ENCODE results near the gene GP9.

The GP9 gene

GRCh38 chr3:129019266-129019665 is 41.3 kb upstream of the GP9 start:
- Histone ChIP-seq H3K4me1 (ENCODE audit: control insufficient read depth, insufficient read depth, low read length) (peaks cover 7% of the 10 kb centered on the region; the same call in 1 of the 2 replicates), H3K9ac (ENCODE audit: low read length) (no peak overlapping the region), H3K36me3 (ENCODE audit: control insufficient read depth, insufficient read depth, low read length) (no peaks in the 10 kb centered on the region), H3K9me3 (ENCODE audit: control insufficient read depth, insufficient read depth, low read depth, low read length) (no peaks in the 10 kb centered on the region), H3K4me3 (ENCODE audit: low read depth, low read length) (no peak overlapping the region), H3K27me3 (ENCODE audit: control insufficient read depth, insufficient read depth, low read length) (no peaks in the 10 kb centered on the region), H3K27ac (ENCODE audit: low read depth, low read length) (no peak overlapping the region)

- Histone ChIP-seq H3K9ac (ENCODE audit: low read length) (no peak overlapping the region), H3K4me3 (ENCODE audit: low read depth, low read length) (no peak overlapping the region), H3K36me3 (ENCODE audit: control insufficient read depth, insufficient read depth, low read length) (no peaks in the 10 kb centered on the region), H3K27me3 (ENCODE audit: control insufficient read depth, insufficient read depth, low read length) (peaks cover 12% of the 10 kb centered on the region), H3K27ac (ENCODE audit: low read depth, low read length) (no peak overlapping the region), H3K9me3 (ENCODE audit: control insufficient read depth, insufficient read depth, low read depth, low read length) (no peaks in the 10 kb centered on the region), H3K4me1 (ENCODE audit: control insufficient read depth, insufficient read depth, low read length) (peaks cover 6% of the 10 kb centered on the region; the same call in 1 of the 2 replicates)
Observed at GRCh38 chr3:129020691-129021090, 39.9 kb upstream of the GP9 start.

GRCh38 chr3:129021140-129021551 is 39.4 kb upstream of the GP9 start:
- peaks cover 1% of the 10 kb centered on the region; the same call in 1 of the 2 replicates for H3K4me1 ChIP-seq (ENCODE audit: control insufficient read depth, insufficient read depth, low read length)
- peaks cover 17% of the 10 kb centered on the region for H3K27me3 ChIP-seq (ENCODE audit: control insufficient read depth, insufficient read depth, low read length)
- H3K27ac ChIP-seq (ENCODE audit: low read depth, low read length), result no peak overlapping the region
- no peaks in the 10 kb centered on the region for H3K36me3 ChIP-seq (ENCODE audit: control insufficient read depth, insufficient read depth, low read length)
- H3K9me3 ChIP-seq (ENCODE audit: control insufficient read depth, insufficient read depth, low read depth, low read length), result no peaks in the 10 kb centered on the region
- H3K9ac ChIP-seq (ENCODE audit: low read length), result no peak overlapping the region
- H3K4me3 ChIP-seq (ENCODE audit: low read depth, low read length), result no peak overlapping the region

- Histone ChIP-seq H3K9me3 (ENCODE audit: control insufficient read depth, insufficient read depth, low read depth, low read length) (no peaks in the 10 kb centered on the region), H3K27ac (ENCODE audit: low read depth, low read length) (no peak overlapping the region), H3K4me3 (ENCODE audit: low read depth, low read length) (no peak overlapping the region), H3K4me1 (ENCODE audit: control insufficient read depth, insufficient read depth, low read length) (peaks cover 6% of the 10 kb centered on the region), H3K27me3 (ENCODE audit: control insufficient read depth, insufficient read depth, low read length) (peaks cover 25% of the 10 kb centered on the region), H3K9ac (ENCODE audit: low read length) (no peak overlapping the region), H3K36me3 (ENCODE audit: control insufficient read depth, insufficient read depth, low read length) (no peaks in the 10 kb centered on the region)
Observed at GRCh38 chr3:129022114-129023007, 38.2 kb upstream of the GP9 start.

- Histone ChIP-seq H3K27ac (ENCODE audit: low read depth, low read length) (no peak overlapping the region), H3K36me3 (ENCODE audit: control insufficient read depth, insufficient read depth, low read length) (no peaks in the 10 kb centered on the region), H3K4me3 (ENCODE audit: low read depth, low read length) (no peak overlapping the region), H3K9me3 (ENCODE audit: control insufficient read depth, insufficient read depth, low read depth, low read length) (no peaks in the 10 kb centered on the region), H3K4me1 (ENCODE audit: control insufficient read depth, insufficient read depth, low read length) (peaks cover 6% of the 10 kb centered on the region), H3K9ac (ENCODE audit: low read length) (no peak overlapping the region), H3K27me3 (ENCODE audit: control insufficient read depth, insufficient read depth, low read length) (peaks cover 25% of the 10 kb centered on the region)
Observed at GRCh38 chr3:129023008-129023358, 37.6 kb upstream of the GP9 start.

- Histone ChIP-seq H3K27me3 (ENCODE audit: control insufficient read depth, insufficient read depth, low read length) (peaks cover 25% of the 10 kb centered on the region), H3K4me1 (ENCODE audit: control insufficient read depth, insufficient read depth, low read length) (peaks cover 6% of the 10 kb centered on the region)
Observed at GRCh38 chr3:129023909-129024308, 36.7 kb upstream of the GP9 start.

GRCh38 chr3:129025108-129025507 is 35.5 kb upstream of the GP9 start:
- H3K9me3 ChIP-seq (ENCODE audit: control insufficient read depth, insufficient read depth, low read depth, low read length), result no peaks in the 10 kb centered on the region
- no peak overlapping the region for H3K4me3 ChIP-seq (ENCODE audit: low read depth, low read length)
- H3K36me3 ChIP-seq (ENCODE audit: control insufficient read depth, insufficient read depth, low read length), result no peaks in the 10 kb centered on the region
- H3K4me1 ChIP-seq (ENCODE audit: control insufficient read depth, insufficient read depth, low read length), result peaks cover 6% of the 10 kb centered on the region
- H3K9ac ChIP-seq (ENCODE audit: low read length), result no peak overlapping the region
- H3K27me3 ChIP-seq (ENCODE audit: control insufficient read depth, insufficient read depth, low read length), result peaks cover 25% of the 10 kb centered on the region
- H3K27ac ChIP-seq (ENCODE audit: low read depth, low read length), result no peak overlapping the region

More at GRCh38 chr3:129023909-129024308, 36.7 kb upstream of the GP9 start:
- Histone ChIP-seq H3K36me3 (ENCODE audit: control insufficient read depth, insufficient read depth, low read length) (no peaks in the 10 kb centered on the region), H3K9me3 (ENCODE audit: control insufficient read depth, insufficient read depth, low read depth, low read length) (no peaks in the 10 kb centered on the region), H3K9ac (ENCODE audit: low read length) (no peak overlapping the region), H3K4me3 (ENCODE audit: low read depth, low read length) (no peak overlapping the region), H3K27ac (ENCODE audit: low read depth, low read length) (no peak overlapping the region)

- Histone ChIP-seq H3K27ac (ENCODE audit: low read depth, low read length) (no peak overlapping the region), H3K4me3 (ENCODE audit: low read depth, low read length) (no peak overlapping the region), H3K4me1 (ENCODE audit: control insufficient read depth, insufficient read depth, low read length) (peaks cover 6% of the 10 kb centered on the region), H3K9ac (ENCODE audit: low read length) (no peak overlapping the region), H3K36me3 (ENCODE audit: control insufficient read depth, insufficient read depth, low read length) (no peaks in the 10 kb centered on the region), H3K9me3 (ENCODE audit: control insufficient read depth, insufficient read depth, low read depth, low read length) (no peaks in the 10 kb centered on the region), H3K27me3 (ENCODE audit: control insufficient read depth, insufficient read depth, low read length) (peaks cover 25% of the 10 kb centered on the region)
Observed at GRCh38 chr3:129025691-129026435, 34.7 kb upstream of the GP9 start.

- H3K4me1 ChIP-seq (ENCODE audit: control insufficient read depth, insufficient read depth, low read length), result peaks cover 6% of the 10 kb centered on the region
- H3K4me3 ChIP-seq (ENCODE audit: low read depth, low read length), result peak overlapping the region; percentile 59
- H3K36me3 ChIP-seq (ENCODE audit: control insufficient read depth, insufficient read depth, low read length), result no peaks in the 10 kb centered on the region
- peaks cover 25% of the 10 kb centered on the region for H3K27me3 ChIP-seq (ENCODE audit: control insufficient read depth, insufficient read depth, low read length)
- no peaks in the 10 kb centered on the region for H3K9me3 ChIP-seq (ENCODE audit: control insufficient read depth, insufficient read depth, low read depth, low read length)
- H3K27ac ChIP-seq (ENCODE audit: low read depth, low read length), result no peak overlapping the region
- H3K9ac ChIP-seq (ENCODE audit: low read length), result no peak overlapping the region
Observed at GRCh38 chr3:129026728-129027543, 33.6 kb upstream of the GP9 start.

GRCh38 chr3:129027544-129027880 is 33.1 kb upstream of the GP9 start:
- Histone ChIP-seq H3K9ac (ENCODE audit: low read length) (no peak overlapping the region), H3K27me3 (ENCODE audit: control insufficient read depth, insufficient read depth, low read length) (peaks cover 25% of the 10 kb centered on the region), H3K36me3 (ENCODE audit: control insufficient read depth, insufficient read depth, low read length) (no peaks in the 10 kb centered on the region), H3K4me1 (ENCODE audit: control insufficient read depth, insufficient read depth, low read length) (peaks cover 6% of the 10 kb centered on the region), H3K9me3 (ENCODE audit: control insufficient read depth, insufficient read depth, low read depth, low read length) (no peaks in the 10 kb centered on the region), H3K4me3 (ENCODE audit: low read depth, low read length) (peak overlapping the region; percentile 59), H3K27ac (ENCODE audit: low read depth, low read length) (no peak overlapping the region)
